Neuronal stem cell (in vitro differentiated cells): ENCODE results near the gene CDC20.

Experiments used
- DNase-seq: peaks from one replicate; pipeline ENCODE4 v3.0.0-alpha.2; 2013; ENCODE audit warnings: low spot score
- H2AFZ ChIP-seq: one replicate; pipeline ENCODE4 v1.6.1; 2013; ENCODE audit warnings: mild to moderate bottlenecking, low read length, inconsistent platforms
- H2AK5ac ChIP-seq: 2 replicates; pipeline ENCODE4 v1.6.1; 2013; ENCODE audit warnings: low read depth, mild to moderate bottlenecking, inconsistent platforms, low read length, moderate library complexity, mixed read lengths
- H2BK120ac ChIP-seq: 2 replicates; pipeline ENCODE4 v1.6.1; 2013; ENCODE audit warnings: low read depth, mild to moderate bottlenecking, inconsistent platforms, low read length, moderate library complexity, mixed read lengths
- H2BK12ac ChIP-seq: one replicate; pipeline ENCODE4 v1.6.1; 2013; ENCODE audit warnings: low read length, inconsistent platforms
- H2BK15ac ChIP-seq: 2 replicates; pipeline ENCODE4 v1.6.1; 2013; ENCODE audit warnings: mild to moderate bottlenecking, low read length, inconsistent platforms, mixed read lengths
- H2BK5ac ChIP-seq: one replicate; pipeline ENCODE4 v1.6.1; 2013; ENCODE audit warnings: inconsistent platforms, mild to moderate bottlenecking, low read length, moderate library complexity
- H3K14ac ChIP-seq: one replicate; pipeline ENCODE4 v1.6.1; 2013; ENCODE audit warnings: low read length, inconsistent platforms
- H3K18ac ChIP-seq: 2 replicates; pipeline ENCODE4 v1.6.1; 2013; ENCODE audit warnings: low read length, inconsistent platforms
- H3K23ac ChIP-seq: 2 replicates; pipeline ENCODE4 v1.6.1; 2013; ENCODE audit warnings: low read depth, mild to moderate bottlenecking, mixed read lengths, low read length, inconsistent platforms; ENCODE audit not compliant: poor library complexity
- H3K27ac ChIP-seq: replicated peaks from 3 replicates; pipeline ENCODE4 v1.5.1; 2013; ENCODE audit warnings: low read length, inconsistent platforms
- H3K27me3 ChIP-seq, 3 experiments: 2 replicates each; pipeline ENCODE4 v1.6.1; 2013; ENCODE audit warnings: low read length in 3 of 3, mild to moderate bottlenecking in 2 of 3, inconsistent platforms in 1 of 3, low read depth in 1 of 3, mixed read lengths in 1 of 3, moderate library complexity in 1 of 3; ENCODE audit not compliant: control insufficient read depth in 3 of 3, insufficient read depth in 3 of 3
- H3K36me3 ChIP-seq, 2 donors: replicated peaks in 1 of 2; 2 replicates each; pipeline ENCODE4 v1.6.1; 2013; ENCODE audit warnings: low read length in 2 of 2; ENCODE audit not compliant: control insufficient read depth in 2 of 2, insufficient read depth in 2 of 2
- H3K4ac ChIP-seq: 2 replicates; pipeline ENCODE4 v1.6.1; 2013; ENCODE audit warnings: inconsistent platforms, mild to moderate bottlenecking, low read length, moderate library complexity
- H3K4me1 ChIP-seq, 2 donors: 1 replicate in 1 of 2; 2 replicates in 1 of 2; pipeline ENCODE4 v1.6.1; 2013; ENCODE audit warnings: low read length in 2 of 2, low read depth in 1 of 2; ENCODE audit not compliant: control insufficient read depth in 2 of 2, insufficient read depth in 1 of 2
- H3K4me2 ChIP-seq: one replicate; pipeline ENCODE4 v1.6.1; 2013; ENCODE audit warnings: mild to moderate bottlenecking, low read length, inconsistent platforms; ENCODE audit not compliant: insufficient read depth, poor library complexity, severe bottlenecking
- H3K4me3 ChIP-seq, 2 donors: 2 replicates each; pipeline ENCODE4 v1.5.1; 2013; ENCODE audit warnings: low read length in 2 of 2, mild to moderate bottlenecking in 2 of 2, inconsistent platforms in 1 of 2, moderate library complexity in 1 of 2
- H3K79me1 ChIP-seq: one replicate; pipeline ENCODE4 v1.6.1; 2013; ENCODE audit warnings: low read depth, mild to moderate bottlenecking, inconsistent platforms, low read length, moderate library complexity
- H3K9ac ChIP-seq: one replicate; pipeline ENCODE4 v1.6.1; 2013; ENCODE audit warnings: mild to moderate bottlenecking, low read depth, low read length, inconsistent platforms; ENCODE audit not compliant: poor library complexity
- H3K9me3 ChIP-seq, 2 donors: replicated peaks in 1 of 2; 2 replicates each; pipeline versions ENCODE3 to v1.6.1; 2013; ENCODE audit warnings: low read length in 2 of 2, mild to moderate bottlenecking in 2 of 2, inconsistent platforms in 1 of 2, low read depth in 1 of 2, mixed read lengths in 1 of 2, moderate library complexity in 1 of 2; ENCODE audit not compliant: control insufficient read depth in 2 of 2, insufficient read depth in 1 of 2
- H4K8ac ChIP-seq: one replicate; pipeline ENCODE4 v1.6.1; 2013; ENCODE audit warnings: low read depth, mild to moderate bottlenecking, inconsistent platforms, low read length, moderate library complexity
- H4K91ac ChIP-seq: one replicate; pipeline ENCODE4 v1.6.1; 2013; ENCODE audit warnings: low read length, low read depth, mild to moderate bottlenecking, inconsistent platforms; ENCODE audit not compliant: poor library complexity
- WGBS, 2 donors: extraction: QIAGEN DNeasy Blood & Tissue Kit; methylation state at CpG; one replicate each; pipeline ENCODE4 v1.1.7; 2013; ENCODE audit warnings: missing lambda C conversion rate in 2 of 2, mixed read lengths in 1 of 2; ENCODE audit not compliant: insufficient read length in 2 of 2, insufficient replicate concordance in 1 of 2; ENCODE audit errors: extremely low coverage in 2 of 2; 5-methylcytosine and 5-hydroxymethylcytosine counted together

Gene CDC20

GRCh38 chr1:43372172-43372571 lies 13.4 kb downstream of the CDC20 start:
- Histone ChIP-seq H3K9me3 (no peaks in the 10 kb centered on the region), H2BK15ac (no peak overlapping the region), H3K4me2 (no peak overlapping the region), H2BK12ac (no peak overlapping the region), H3K4me3 (no peak overlapping the region), H3K9ac (no peak overlapping the region), H3K23ac (no peak overlapping the region), H3K27me3 (no peaks in the 10 kb centered on the region), H3K4ac (no peak overlapping the region), H4K8ac (no peak overlapping the region), H4K91ac (no peak overlapping the region), H3K79me1 (peaks cover under 1% of the 10 kb centered on the region), H2AK5ac (no peak overlapping the region), H2BK120ac (no peak overlapping the region), H3K36me3 (no peaks in the 10 kb centered on the region), H3K27ac (no peak overlapping the region), H3K4me1 (peaks cover 4% of the 10 kb centered on the region in 2 donors), H2AFZ (no peak overlapping the region), H3K14ac (no peak overlapping the region), H3K18ac (no peak overlapping the region), H2BK5ac (no peak overlapping the region)
- no CpG with 5 or more reads among the region's 5 CpGs for WGBS, 2 donors
- no peak for DNase-seq

DNA sequence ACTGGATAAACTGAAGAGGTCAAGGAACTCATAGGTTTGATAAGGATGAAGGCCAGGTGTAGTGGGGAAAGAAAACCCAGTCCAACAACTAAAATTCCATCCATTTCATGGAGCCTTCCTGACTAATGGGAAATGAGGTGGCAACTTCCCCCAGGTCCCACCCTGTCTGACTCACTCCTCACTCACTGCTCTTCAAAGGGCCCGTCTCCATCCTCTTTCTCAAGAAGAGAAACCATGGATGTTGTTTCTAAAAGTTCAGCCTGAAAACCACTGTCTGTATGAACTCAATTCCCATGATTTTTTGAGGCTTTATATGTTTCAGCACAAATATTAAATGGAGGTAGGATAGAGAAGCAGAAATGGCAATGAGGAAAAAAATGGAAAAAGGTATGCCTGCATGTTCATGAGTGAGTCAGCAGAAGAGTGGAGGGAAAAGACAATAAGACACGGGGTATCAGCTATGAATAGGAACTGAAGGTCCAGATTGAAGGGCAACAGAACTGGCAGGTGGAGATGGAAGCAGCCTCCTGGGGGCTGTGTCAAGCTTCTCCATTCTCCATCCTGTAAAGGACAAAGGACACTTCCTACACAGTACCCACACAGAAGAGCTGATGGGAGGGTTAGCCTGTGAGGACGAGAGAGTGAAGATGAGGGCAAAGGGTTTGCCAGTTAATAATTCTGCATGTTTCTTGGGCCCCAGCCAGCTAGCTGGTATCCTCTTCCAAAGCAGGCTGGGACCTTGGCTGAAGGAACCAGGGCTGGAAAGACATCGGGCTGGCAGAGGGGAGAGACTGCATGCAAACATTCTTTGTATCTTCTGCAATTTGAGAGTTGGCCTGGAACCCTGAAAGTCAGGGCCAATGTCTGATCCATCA lies 14.5 kb downstream of the CDC20 start:
- Histone ChIP-seq H3K79me1 (no peaks in the 10 kb centered on the region), H2BK12ac (no peak overlapping the region), H3K4ac (no peak overlapping the region), H3K9ac (no peak overlapping the region), H2BK120ac (no peak overlapping the region), H3K14ac (no peak overlapping the region), H3K23ac (no peak overlapping the region), H2BK15ac (no peak overlapping the region), H3K27me3 (no peaks in the 10 kb centered on the region), H2AK5ac (no peak overlapping the region), H2AFZ (no peak overlapping the region), H2BK5ac (no peak overlapping the region), H3K9me3 (no peaks in the 10 kb centered on the region), H3K4me1 (peaks cover 2 to 4% of the 10 kb centered on the region in 2 donors), H3K36me3 (no peaks in the 10 kb centered on the region), H3K27ac (no peak overlapping the region), H3K4me3 (no peak overlapping the region), H4K8ac (no peak overlapping the region), H3K4me2 (no peak overlapping the region), H3K18ac (no peak overlapping the region), H4K91ac (no peak overlapping the region)
- no peak for DNase-seq
- WGBS, 2 donors: no CpG with 5 or more reads among the region's 4 CpGs

DNA sequence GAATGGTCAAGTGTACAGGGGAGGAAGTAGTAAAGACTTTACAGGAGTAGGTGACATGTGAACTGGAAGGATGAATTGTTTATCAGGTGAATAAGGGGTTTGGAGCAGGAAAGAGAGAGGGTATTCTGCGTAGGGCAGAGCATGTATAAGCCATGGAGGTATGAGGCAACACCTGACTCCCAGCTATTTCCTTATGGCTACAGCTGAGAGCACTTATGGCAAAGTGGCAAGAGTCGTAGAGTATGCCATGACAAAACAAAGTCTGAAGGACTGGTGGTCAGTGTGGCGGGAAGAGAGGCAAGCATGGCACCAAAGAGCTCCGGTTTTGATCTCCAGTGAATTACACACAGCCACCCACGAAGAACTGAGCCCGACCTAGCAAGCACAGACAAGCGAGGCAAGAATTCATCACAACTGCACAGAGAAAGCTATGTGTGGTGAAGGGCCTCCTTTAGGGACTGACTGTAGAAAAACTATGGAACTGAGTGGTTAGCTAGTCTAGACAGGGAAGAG lies 18.0 kb downstream of the CDC20 start:
- H3K23ac ChIP-seq: no peak overlapping the region
- no peak overlapping the region for H2BK15ac ChIP-seq
- H3K27me3 ChIP-seq: no peaks in the 10 kb centered on the region
- WGBS, 2 donors: no CpG with 5 or more reads among the region's 7 CpGs
- no peak overlapping the region for H3K4ac ChIP-seq
- no peak overlapping the region for H3K27ac ChIP-seq
- no peaks in the 10 kb centered on the region for H3K9me3 ChIP-seq
- H4K8ac ChIP-seq: no peak overlapping the region
- H2BK120ac ChIP-seq: no peak overlapping the region
- DNase-seq: no peak
- H3K14ac ChIP-seq: no peak overlapping the region
- no peak overlapping the region for H2BK12ac ChIP-seq
- H3K18ac ChIP-seq: no peak overlapping the region
- H2BK5ac ChIP-seq: no peak overlapping the region
- no peak overlapping the region for H2AK5ac ChIP-seq
- H3K4me1 ChIP-seq: peaks cover 0 to 1% of the 10 kb centered on the region in 2 donors
- no peak overlapping the region for H3K4me3 ChIP-seq
- H3K9ac ChIP-seq: no peak overlapping the region
- peaks cover 3 to 9% of the 10 kb centered on the region in 2 donors for H3K36me3 ChIP-seq
- H3K79me1 ChIP-seq: no peaks in the 10 kb centered on the region
- no peak overlapping the region for H2AFZ ChIP-seq
- H4K91ac ChIP-seq: no peak overlapping the region
- H3K4me2 ChIP-seq: no peak overlapping the region

DNA sequence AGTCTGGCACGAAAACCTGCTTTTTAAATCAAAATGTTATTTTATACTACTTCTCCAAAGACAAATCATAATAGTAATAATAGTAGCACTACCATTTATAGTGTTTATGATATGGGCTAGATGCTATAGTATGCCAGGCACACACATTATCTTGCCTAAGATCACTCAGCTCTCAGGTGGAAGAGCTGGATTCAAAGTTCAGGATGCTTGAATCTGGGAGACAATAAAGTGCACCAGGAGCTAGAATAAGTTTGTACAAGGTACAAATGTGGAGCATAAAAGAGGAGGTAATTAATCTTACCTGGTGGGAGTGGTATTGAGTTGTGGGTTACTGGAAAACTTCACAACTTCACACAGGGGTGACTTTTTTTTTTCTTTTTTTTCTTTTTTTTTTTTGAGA lies 19.1 kb downstream of the CDC20 start:
- Histone ChIP-seq H3K79me1 (no peaks in the 10 kb centered on the region), H3K14ac (no peak overlapping the region), H2AK5ac (no peak overlapping the region), H3K9me3 (no peaks in the 10 kb centered on the region), H3K4me2 (no peak overlapping the region), H3K23ac (no peak overlapping the region), H3K27ac (no peak overlapping the region), H3K27me3 (no peaks in the 10 kb centered on the region), H2BK5ac (no peak overlapping the region), H2BK12ac (no peak overlapping the region), H2BK15ac (no peak overlapping the region), H2BK120ac (no peak overlapping the region), H4K91ac (no peak overlapping the region), H3K36me3 (peaks cover 3 to 20% of the 10 kb centered on the region in 2 donors), H4K8ac (no peak overlapping the region), H3K4me3 (no peak overlapping the region), H3K18ac (no peak overlapping the region), H3K9ac (no peak overlapping the region), H2AFZ (no peak overlapping the region), H3K4ac (no peak overlapping the region), H3K4me1 (peaks cover 0 to 6% of the 10 kb centered on the region in 2 donors)
- no peak for DNase-seq
- WGBS, 2 donors: no CpG with 5 or more reads among the region's 1 CpG
